MM.1S (cell line): ENCODE results near the gene PTPRD.

ENCODE experiments used
- DNase-seq: peaks from one replicate; pipeline ENCODE4 v3.0.0-alpha.2; 2015
- H2AFZ ChIP-seq: fragments of 300-600 bp; sonication (generic); 2 replicates; pipeline ENCODE4 v1.6.0; 2016; ENCODE audit warnings: antibody characterized with exemption, low read length
- H3F3A ChIP-seq: fragments of 300-600 bp; sonication (generic); 2 replicates; pipeline ENCODE4 v1.6.1; 2016; ENCODE audit warnings: mild to moderate bottlenecking, antibody characterized with exemption, low read length, moderate library complexity, mixed read lengths; ENCODE audit not compliant: insufficient read depth
- H3K27ac ChIP-seq: fragments of 300-600 bp; sonication (generic); 2 replicates; pipeline ENCODE4 v1.5.1; 2016; ENCODE audit warnings: mild to moderate bottlenecking, low read length
- H3K27me3 ChIP-seq: fragments of 300-600 bp; sonication (generic); replicated peaks from 2 replicates; pipeline ENCODE4 v1.6.0; 2016; ENCODE audit warnings: low read length; ENCODE audit not compliant: insufficient read depth
- H3K36me3 ChIP-seq: fragments of 300-600 bp; sonication (generic); replicated peaks from 2 replicates; pipeline ENCODE4 v1.6.1; 2016; ENCODE audit warnings: mild to moderate bottlenecking, low read length, mixed read lengths; ENCODE audit not compliant: insufficient read depth
- H3K4me1 ChIP-seq: fragments of 300-600 bp; sonication (generic); 2 replicates; pipeline ENCODE4 v1.6.1; 2016; ENCODE audit warnings: low read length, mixed read lengths
- H3K4me2 ChIP-seq: fragments of 300-600 bp; sonication (generic); 2 replicates; pipeline ENCODE4 v1.6.0; 2016; ENCODE audit warnings: low read depth, low read length
- H3K4me3 ChIP-seq: fragments of 300-600 bp; sonication (generic); 2 replicates; pipeline ENCODE4 v1.5.1; 2016; ENCODE audit warnings: low read length, mixed read lengths
- H3K79me2 ChIP-seq: fragments of 300-600 bp; sonication (generic); 2 replicates; pipeline ENCODE4 v1.6.1; 2016; ENCODE audit warnings: mixed run types, low read length, mixed read lengths
- H3K9ac ChIP-seq: fragments of 300-600 bp; sonication (generic); 2 replicates; pipeline ENCODE4 v1.6.1; 2016; ENCODE audit warnings: low read length, mixed read lengths
- H3K9me2 ChIP-seq: fragments of 300-600 bp; sonication (generic); replicated peaks from 2 replicates; pipeline ENCODE4 v1.6.1; 2016; ENCODE audit warnings: mild to moderate bottlenecking, low read length, mixed read lengths; ENCODE audit not compliant: insufficient read depth
- H3K9me3 ChIP-seq: fragments of 300-600 bp; sonication (generic); replicated peaks from 2 replicates; pipeline ENCODE4 v1.6.1; 2016; ENCODE audit warnings: mild to moderate bottlenecking, low read length, mixed read lengths; ENCODE audit not compliant: insufficient read depth
- H4K20me1 ChIP-seq: fragments of 300-600 bp; sonication (generic); 2 replicates; pipeline ENCODE4 v1.6.1; 2016; ENCODE audit warnings: mild to moderate bottlenecking, low read length, moderate library complexity, mixed read lengths; ENCODE audit not compliant: insufficient read depth
- CTCF ChIP-seq: fragments of 300-600 bp; sonication (generic); IDR thresholded peaks from 2 replicates; pipeline ENCODE4 v1.5.1; 2016; ENCODE audit warnings: antibody characterized with exemption, low read length, mixed read lengths
- EZH2 ChIP-seq: fragments of 300-600 bp; sonication (generic); optimal IDR thresholded peaks from 2 replicates; pipeline ENCODE3; 2017; ENCODE audit warnings: low read depth, mild to moderate bottlenecking, antibody characterized with exemption, low read length, mixed read lengths
- EZH2phosphoT487 ChIP-seq: fragments of 300-600 bp; sonication (generic); IDR thresholded peaks from 2 replicates; pipeline ENCODE4 v1.6.1; 2018; ENCODE audit warnings: antibody characterized with exemption, low read length

PTPRD gene

GRCh38 chr9:8434621-8435020 lies 2178.2 kb downstream of the PTPRD start:
- no peak for DNase-seq
- no peak overlapping the region for H3K9ac ChIP-seq
- TF ChIP-seq EZH2 (no peak), CTCF (no peak), EZH2phosphoT487 (no peak)

GRCh38 chr9:8432224-8432623 lies 2180.6 kb downstream of the PTPRD start:
- no peak for TF ChIP-seq EZH2phosphoT487
- Histone ChIP-seq H4K20me1 (no peaks in the 10 kb centered on the region), H3K4me2 (no peak overlapping the region), H3K79me2 (no peaks in the 10 kb centered on the region), H3K9me2 (no peaks in the 10 kb centered on the region), H3K4me1 (0 out of 2 replicates have a peak, but pooled peaks cover 8% of the 10 kb centered on the region), H3K27ac (no peak overlapping the region), H3K9ac (no peak overlapping the region), H3K36me3 (no peaks in the 10 kb centered on the region), H3K27me3 (no peaks in the 10 kb centered on the region), H3K9me3 (no peaks in the 10 kb centered on the region), H3F3A (no peaks in the 10 kb centered on the region), H2AFZ (no peak overlapping the region), H3K4me3 (no peak overlapping the region)
- no peak for DNase-seq

More at GRCh38 chr9:8434621-8435020, 2178.2 kb downstream of the PTPRD start:
- H4K20me1 ChIP-seq = no peaks in the 10 kb centered on the region
- no peaks in the 10 kb centered on the region for H3K27me3 ChIP-seq
- H3K27ac ChIP-seq = no peak overlapping the region
- H3F3A ChIP-seq = no peaks in the 10 kb centered on the region
- H3K9me3 ChIP-seq = no peaks in the 10 kb centered on the region
- H3K4me1 ChIP-seq = 0 out of 2 replicates have a peak, but pooled peaks cover under 1% of the 10 kb centered on the region
- no peaks in the 10 kb centered on the region for H3K36me3 ChIP-seq
- no peaks in the 10 kb centered on the region for H3K9me2 ChIP-seq
- H3K4me3 ChIP-seq = no peak overlapping the region
- no peak overlapping the region for H3K4me2 ChIP-seq
- no peaks in the 10 kb centered on the region for H3K79me2 ChIP-seq
- H2AFZ ChIP-seq = no peak overlapping the region

- Histone ChIP-seq H3K27me3 (no peaks in the 10 kb centered on the region), H3K79me2 (no peaks in the 10 kb centered on the region), H3K36me3 (no peaks in the 10 kb centered on the region), H3K9ac (no peak overlapping the region), H3K4me3 (no peak overlapping the region), H4K20me1 (no peaks in the 10 kb centered on the region), H3K4me2 (no peak overlapping the region), H3K4me1 (0 out of 2 replicates have a peak, but pooled peaks cover 8% of the 10 kb centered on the region), H2AFZ (no peak overlapping the region), H3K9me2 (no peaks in the 10 kb centered on the region), H3K9me3 (no peaks in the 10 kb centered on the region), H3F3A (no peaks in the 10 kb centered on the region), H3K27ac (no peak overlapping the region)
- DNase-seq = no peak
- no peak for TF ChIP-seq EZH2
- no peak for TF ChIP-seq EZH2phosphoT487
- no peak for TF ChIP-seq CTCF
Measured at GRCh38 chr9:8431505-8431904, 2181.3 kb downstream of the PTPRD start.

- H3K27me3 ChIP-seq = no peaks in the 10 kb centered on the region
- H3K27ac ChIP-seq = no peak overlapping the region
- H2AFZ ChIP-seq = no peak overlapping the region
- no peaks in the 10 kb centered on the region for H3K79me2 ChIP-seq
- 0 out of 2 replicates have a peak, but pooled peaks cover 8% of the 10 kb centered on the region for H3K4me1 ChIP-seq
- H3K9me2 ChIP-seq = no peaks in the 10 kb centered on the region
- DNase-seq = no peak
- no peak overlapping the region for H3K4me3 ChIP-seq
- TF ChIP-seq EZH2phosphoT487 (no peak), EZH2 (no peak), CTCF (no peak)
- no peaks in the 10 kb centered on the region for H3K9me3 ChIP-seq
- H4K20me1 ChIP-seq = no peaks in the 10 kb centered on the region
- H3F3A ChIP-seq = no peaks in the 10 kb centered on the region
- no peak overlapping the region for H3K4me2 ChIP-seq
- no peak overlapping the region for H3K9ac ChIP-seq
- no peaks in the 10 kb centered on the region for H3K36me3 ChIP-seq
Measured at GRCh38 chr9:8430945-8431344, 2181.9 kb downstream of the PTPRD start.
